NT2/D1 (cell line): ENCODE measurements around the gene ANKRD12.
"Not testable (repeated sequence)": the region's sequence is repeated elsewhere in the genome, so short reads cannot be mapped to it uniquely, and the experiment has no call there.

Experiments used
- DNase-seq: peaks from one replicate; pipeline ENCODE4 v3.0.0-alpha.2; 2011; ENCODE audit warnings: low read depth, low spot score
- H3K27me3 ChIP-seq: 2 replicates; pipeline ENCODE4 v1.6.0; 2011; ENCODE audit warnings: mild to moderate bottlenecking; ENCODE audit not compliant: insufficient read length, insufficient read depth
- H3K36me3 ChIP-seq: 2 replicates; pipeline ENCODE4 v1.6.1; 2011; ENCODE audit warnings: mild to moderate bottlenecking, low read length, mixed read lengths; ENCODE audit not compliant: insufficient read depth, insufficient read length
- H3K4me1 ChIP-seq: 2 replicates; pipeline ENCODE4 v1.5.1; 2011; ENCODE audit not compliant: insufficient read depth, insufficient read length
- H3K4me3 ChIP-seq: 2 replicates; pipeline ENCODE4 v1.5.1; 2011; ENCODE audit warnings: low read depth; ENCODE audit not compliant: insufficient read length
- H3K9ac ChIP-seq: 2 replicates; pipeline ENCODE4 v1.6.0; 2011; ENCODE audit warnings: low read depth; ENCODE audit not compliant: insufficient read length
- H3K9me3 ChIP-seq: 2 replicates; pipeline ENCODE4 v1.5.1; 2011; ENCODE audit warnings: mild to moderate bottlenecking, low read length; ENCODE audit not compliant: insufficient read depth
- SUZ12 ChIP-seq: IDR thresholded peaks from 2 replicates; pipeline ENCODE4 v1.6.1; 2011; ENCODE audit not compliant: insufficient read length, insufficient read depth; ENCODE audit errors: extremely low read depth
- YY1 ChIP-seq: IDR thresholded peaks from 2 replicates; pipeline ENCODE4 v1.6.1; 2011; ENCODE audit not compliant: insufficient read length, insufficient read depth
- ZNF274 ChIP-seq: IDR thresholded peaks from 2 replicates; pipeline ENCODE4 v1.6.1; 2011; ENCODE audit warnings: mild to moderate bottlenecking, low read depth, low read length

Gene ANKRD12

DNA sequence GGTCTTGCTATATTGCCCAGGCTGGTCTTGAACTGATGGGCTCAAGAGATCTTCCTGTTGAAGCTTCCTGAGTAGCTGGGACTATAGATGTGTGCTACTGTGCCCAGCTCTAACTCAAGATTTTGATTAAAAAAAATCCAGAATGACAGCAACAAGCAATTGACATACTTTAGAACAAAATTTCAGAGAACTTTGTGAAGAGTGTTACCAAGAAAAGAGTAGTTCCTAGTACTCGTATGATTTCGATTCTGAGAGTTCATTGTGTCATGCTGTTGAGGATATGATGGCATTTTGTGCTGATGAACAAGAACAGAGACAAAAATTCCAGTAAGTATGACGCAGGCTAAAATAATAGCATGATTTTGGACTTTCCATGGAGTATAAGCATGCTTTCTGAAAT is 107.8 kb downstream of the ANKRD12 start:
- peaks cover 2% of the 10 kb centered on the region for H3K36me3 ChIP-seq
- H3K27me3 ChIP-seq, result no peaks in the 10 kb centered on the region
- no peak for TF ChIP-seq ZNF274
- H3K9me3 ChIP-seq, result no peaks in the 10 kb centered on the region
- H3K9ac ChIP-seq, result no peak overlapping the region
- no peaks in the 10 kb centered on the region for H3K4me1 ChIP-seq
- no peak overlapping the region for H3K4me3 ChIP-seq
- no peak for DNase-seq

DNA sequence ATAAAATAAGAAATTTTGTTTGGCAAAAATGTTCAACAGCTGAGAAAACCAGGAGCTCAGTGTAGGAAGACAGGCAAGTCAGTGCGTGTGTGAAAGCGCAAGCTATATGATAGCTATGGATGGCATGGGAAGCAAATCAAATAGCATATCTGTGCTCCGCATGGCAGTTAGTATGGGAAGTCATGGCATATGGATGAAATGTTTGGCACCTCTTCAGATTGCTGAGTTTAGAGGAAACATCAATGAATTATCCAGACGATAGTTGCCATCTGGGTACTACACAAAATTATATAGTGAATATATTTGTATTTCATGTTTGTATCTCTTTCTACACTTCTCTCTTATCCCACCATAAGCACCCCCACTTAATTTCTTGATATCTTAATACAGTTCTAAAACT is 112.1 kb downstream of the ANKRD12 start:
- no peak for DNase-seq
- TF ChIP-seq ZNF274 (no peak), YY1 (no peak), SUZ12 (no peak)
- H3K9ac ChIP-seq, result no peak overlapping the region
- H3K9me3 ChIP-seq, result no peaks in the 10 kb centered on the region; the same call in 1 of the 2 replicates
- H3K4me1 ChIP-seq, result no peaks in the 10 kb centered on the region
- H3K27me3 ChIP-seq, result no peaks in the 10 kb centered on the region
- no peak overlapping the region for H3K4me3 ChIP-seq
- no peaks in the 10 kb centered on the region for H3K36me3 ChIP-seq

GRCh38 chr18:9249254-9249653 is 112.7 kb downstream of the ANKRD12 start:
- Histone ChIP-seq H3K4me3 (no peak overlapping the region), H3K9ac (no peak overlapping the region), H3K9me3 (no peaks in the 10 kb centered on the region; the same call in 1 of the 2 replicates), H3K36me3 (peaks cover 3% of the 10 kb centered on the region), H3K4me1 (no peaks in the 10 kb centered on the region), H3K27me3 (no peaks in the 10 kb centered on the region)
- TF ChIP-seq YY1 (no peak), ZNF274 (no peak), SUZ12 (no peak)
- no peak for DNase-seq

DNA sequence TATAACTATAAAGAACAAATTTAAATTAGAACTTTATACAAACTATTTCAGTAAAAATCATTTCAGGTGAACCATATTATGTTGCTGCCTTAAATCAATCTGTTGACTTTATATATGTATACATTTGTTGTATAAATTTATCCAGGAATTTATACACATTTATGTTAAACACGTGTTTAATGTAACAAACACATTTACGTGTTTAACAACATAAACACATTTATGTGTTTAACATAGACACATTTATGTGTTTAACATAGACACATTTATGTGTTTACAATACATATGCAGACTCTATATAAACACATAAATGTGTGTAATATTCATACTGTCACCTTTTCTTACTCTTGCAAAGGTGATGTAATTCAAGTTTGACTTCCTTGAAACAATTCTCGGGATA is 122.6 kb downstream of the ANKRD12 start:
- DNase-seq, result no peak
- no peak for TF ChIP-seq YY1
- TF ChIP-seq SUZ12, result no peak
- no peak for TF ChIP-seq ZNF274
- no peak overlapping the region for H3K4me3 ChIP-seq
- no peaks in the 10 kb centered on the region for H3K27me3 ChIP-seq
- no peaks in the 10 kb centered on the region for H3K9me3 ChIP-seq
- peaks cover 4% of the 10 kb centered on the region for H3K36me3 ChIP-seq
- no peaks in the 10 kb centered on the region for H3K4me1 ChIP-seq
- H3K9ac ChIP-seq, result no peak overlapping the region

DNA sequence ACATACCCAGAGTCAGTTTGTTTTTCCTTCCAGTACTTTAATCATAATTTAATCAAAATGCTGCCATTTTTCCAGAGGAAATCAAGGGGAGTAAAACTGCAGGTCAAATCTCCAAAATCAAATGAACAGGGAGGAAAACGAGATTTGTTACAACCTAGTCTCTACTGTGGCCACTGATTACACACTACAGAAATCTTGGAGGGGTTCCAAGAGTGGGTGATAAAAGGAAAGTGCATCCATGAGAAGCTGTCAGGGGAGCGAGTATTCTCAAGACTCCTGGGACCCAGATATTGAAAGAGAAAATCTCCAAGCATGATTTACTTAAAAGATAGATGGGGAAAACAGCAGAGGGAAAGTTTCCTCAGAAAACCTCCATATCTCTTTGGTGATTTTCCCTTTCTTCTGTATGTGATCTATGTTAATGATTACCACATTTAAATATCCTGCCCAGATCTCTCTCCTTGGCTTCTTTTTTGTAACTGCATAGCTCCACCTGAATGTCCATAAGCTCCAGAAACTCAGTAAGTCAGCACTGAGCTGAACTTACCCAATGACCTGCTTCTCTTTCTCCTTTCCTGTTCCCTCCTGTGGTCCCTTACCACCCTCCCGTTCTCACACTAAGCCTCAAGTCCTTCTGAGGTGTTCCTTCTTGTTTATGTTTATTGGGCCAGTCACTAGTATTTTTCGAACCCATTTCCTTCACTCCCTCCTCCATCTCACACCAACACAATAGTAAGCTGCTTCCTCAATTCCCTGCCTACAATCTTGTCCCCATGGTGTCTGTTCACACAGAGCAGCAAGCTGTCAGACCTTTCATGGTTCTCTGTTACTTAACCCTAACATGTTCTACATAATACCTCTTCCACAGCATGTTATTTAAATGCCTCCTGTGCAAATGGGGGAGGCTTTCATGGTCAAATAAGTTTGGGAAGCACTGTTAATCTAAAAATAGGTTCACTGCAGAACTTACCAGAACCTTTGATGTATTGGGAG is 124.1 kb downstream of the ANKRD12 start:
- DNase-seq, result no peak
- H3K4me3 ChIP-seq, result no peak overlapping the region

DNA sequence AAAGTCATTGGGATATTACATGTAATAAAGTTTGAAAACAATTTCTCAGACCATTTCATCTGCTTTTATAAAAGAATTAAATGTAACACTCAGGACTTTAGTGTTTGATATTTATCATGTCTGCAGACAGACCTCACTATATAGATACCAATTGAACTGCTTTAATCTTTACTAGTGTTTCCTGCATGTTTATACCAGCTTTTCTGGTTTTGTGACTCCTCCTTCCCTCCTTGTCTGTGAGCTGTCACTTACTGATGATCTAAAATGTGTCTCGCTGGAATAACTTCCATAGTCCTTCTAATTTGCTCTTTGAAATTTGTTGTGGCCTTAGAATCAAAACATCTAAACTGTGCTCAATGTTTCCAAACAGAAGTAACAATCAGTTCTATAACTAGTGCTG is 126.7 kb downstream of the ANKRD12 start:
- H3K9ac ChIP-seq, result no peak overlapping the region

More for the DNA sequence above, 124.1 kb downstream of the ANKRD12 start:
- Histone ChIP-seq H3K27me3 (no peaks in the 10 kb centered on the region), H3K4me1 (no peaks in the 10 kb centered on the region), H3K9ac (no peak overlapping the region), H3K36me3 (peaks cover 4% of the 10 kb centered on the region), H3K9me3 (no peaks in the 10 kb centered on the region)
- TF ChIP-seq ZNF274, result no peak
- no peak for TF ChIP-seq YY1
- TF ChIP-seq SUZ12, result no peak

GRCh38 chr18:9264797-9265196 is 128.2 kb downstream of the ANKRD12 start:
- DNase-seq, result peak; percentile 43
- not testable (repeated sequence) for H3K9me3 ChIP-seq, H3K9ac ChIP-seq, H3K4me3 ChIP-seq, H3K27me3 ChIP-seq, H3K4me1 ChIP-seq, H3K36me3 ChIP-seq

More for the DNA sequence above, 126.7 kb downstream of the ANKRD12 start:
- TF ChIP-seq YY1 (no peak), ZNF274 (no peak), SUZ12 (no peak)
- H3K4me1 ChIP-seq, result no peaks in the 10 kb centered on the region
- no peak overlapping the region for H3K4me3 ChIP-seq
- no peaks in the 10 kb centered on the region for H3K9me3 ChIP-seq
- peaks cover 4% of the 10 kb centered on the region for H3K36me3 ChIP-seq
- no peak for DNase-seq
- no peaks in the 10 kb centered on the region for H3K27me3 ChIP-seq
